IMR-90 (cell line): ENCODE data around the gene TRIM10.

Source experiments
- BHLHE40 ChIP-seq: fragments of 150-350 bp; IDR thresholded peaks from 2 replicates; pipeline ENCODE4 v1.6.1; 2016; ENCODE audit warnings: mild to moderate bottlenecking, low read depth, low read length
- CHD1 ChIP-seq: IDR thresholded peaks from 2 replicates; pipeline ENCODE4 v1.6.1; 2012; ENCODE audit warnings: low read depth, low read length, improper control_type of control experiment
- MAZ ChIP-seq: IDR thresholded peaks from 2 replicates; pipeline ENCODE4 v1.6.1; 2012; ENCODE audit warnings: low read depth, mild to moderate bottlenecking, low read length, improper control_type of control experiment, moderate library complexity, borderline replicate concordance
- POLR2A ChIP-seq: IDR thresholded peaks from 2 replicates; pipeline ENCODE4 v1.6.1; 2012; ENCODE audit warnings: mild to moderate bottlenecking, low read depth, low read length
- RAD21 ChIP-seq: IDR thresholded peaks from 2 replicates; pipeline ENCODE4 v1.6.1; 2012; ENCODE audit warnings: low read length, improper control_type of control experiment
- RCOR1 ChIP-seq: IDR thresholded peaks from 2 replicates; pipeline ENCODE4 v1.6.1; 2012; ENCODE audit warnings: mild to moderate bottlenecking, low read length, improper control_type of control experiment; ENCODE audit not compliant: insufficient replicate concordance
- RFX5 ChIP-seq: IDR thresholded peaks from 2 replicates; pipeline ENCODE4 v1.8.0; 2012; ENCODE audit warnings: low read depth, mild to moderate bottlenecking, low read length, moderate library complexity
- TF ChIP-seq, protein P1 (sequence below): conservative IDR thresholded peaks from 2 replicates; pipeline ENCODE4 v1.5.1; 2012; ENCODE audit warnings: mild to moderate bottlenecking, low read depth, low read length, improper control_type of control experiment
- TF ChIP-seq, protein P2 (sequence below): fragments of 150-350 bp; IDR thresholded peaks from 2 replicates; pipeline ENCODE4 v1.6.1; 2017; ENCODE audit warnings: mild to moderate bottlenecking, antibody characterized with exemption, low read length, low read depth
- TF ChIP-seq, protein P3 (sequence below): fragments of 150-350 bp; IDR thresholded peaks from 2 replicates; pipeline ENCODE4 v1.6.1; 2016; ENCODE audit warnings: low read depth, mild to moderate bottlenecking, low read length, moderate library complexity, borderline replicate concordance

DNA sequence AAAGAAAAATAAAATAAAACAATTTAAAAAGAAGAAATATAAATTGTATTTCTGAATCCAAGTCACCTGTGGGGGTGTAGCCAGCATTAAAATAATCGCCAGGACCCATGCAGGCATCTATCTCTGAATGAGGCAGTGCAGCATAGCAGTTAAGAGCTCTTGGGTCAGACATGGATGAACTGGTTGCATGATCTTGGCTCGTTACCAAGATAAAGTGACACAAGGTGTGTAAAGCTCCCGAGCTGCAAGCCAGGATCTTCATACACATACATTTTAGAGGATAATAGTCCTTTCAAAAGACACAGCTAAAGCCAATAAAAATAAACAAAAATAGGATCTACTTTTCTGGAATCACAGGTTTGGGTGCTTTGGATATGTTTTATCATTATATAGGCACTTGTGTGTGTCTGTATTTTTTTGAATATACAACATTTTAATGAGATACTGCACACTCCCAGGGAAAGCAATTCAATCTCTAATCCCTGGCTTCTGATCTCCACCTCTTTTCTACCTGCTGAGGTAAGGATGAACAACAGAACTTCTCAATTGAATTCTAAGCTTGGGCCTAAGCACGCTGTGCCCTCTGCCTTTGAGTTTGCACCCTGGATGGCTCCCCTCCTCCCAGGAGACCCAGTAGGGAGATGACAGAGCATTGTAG lies 8.9 kb downstream of the TRIM10 start:
- TF ChIP-seq, protein P1, sequence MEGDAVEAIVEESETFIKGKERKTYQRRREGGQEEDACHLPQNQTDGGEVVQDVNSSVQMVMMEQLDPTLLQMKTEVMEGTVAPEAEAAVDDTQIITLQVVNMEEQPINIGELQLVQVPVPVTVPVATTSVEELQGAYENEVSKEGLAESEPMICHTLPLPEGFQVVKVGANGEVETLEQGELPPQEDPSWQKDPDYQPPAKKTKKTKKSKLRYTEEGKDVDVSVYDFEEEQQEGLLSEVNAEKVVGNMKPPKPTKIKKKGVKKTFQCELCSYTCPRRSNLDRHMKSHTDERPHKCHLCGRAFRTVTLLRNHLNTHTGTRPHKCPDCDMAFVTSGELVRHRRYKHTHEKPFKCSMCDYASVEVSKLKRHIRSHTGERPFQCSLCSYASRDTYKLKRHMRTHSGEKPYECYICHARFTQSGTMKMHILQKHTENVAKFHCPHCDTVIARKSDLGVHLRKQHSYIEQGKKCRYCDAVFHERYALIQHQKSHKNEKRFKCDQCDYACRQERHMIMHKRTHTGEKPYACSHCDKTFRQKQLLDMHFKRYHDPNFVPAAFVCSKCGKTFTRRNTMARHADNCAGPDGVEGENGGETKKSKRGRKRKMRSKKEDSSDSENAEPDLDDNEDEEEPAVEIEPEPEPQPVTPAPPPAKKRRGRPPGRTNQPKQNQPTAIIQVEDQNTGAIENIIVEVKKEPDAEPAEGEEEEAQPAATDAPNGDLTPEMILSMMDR: no peak
- TF ChIP-seq RAD21 (no peak), POLR2A (no peak), BHLHE40 (no peak), RFX5 (no peak), CHD1 (no peak), RCOR1 (no peak), MAZ (no peak)
- TF ChIP-seq, protein P2, sequence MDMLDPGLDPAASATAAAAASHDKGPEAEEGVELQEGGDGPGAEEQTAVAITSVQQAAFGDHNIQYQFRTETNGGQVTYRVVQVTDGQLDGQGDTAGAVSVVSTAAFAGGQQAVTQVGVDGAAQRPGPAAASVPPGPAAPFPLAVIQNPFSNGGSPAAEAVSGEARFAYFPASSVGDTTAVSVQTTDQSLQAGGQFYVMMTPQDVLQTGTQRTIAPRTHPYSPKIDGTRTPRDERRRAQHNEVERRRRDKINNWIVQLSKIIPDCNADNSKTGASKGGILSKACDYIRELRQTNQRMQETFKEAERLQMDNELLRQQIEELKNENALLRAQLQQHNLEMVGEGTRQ: no peak
- TF ChIP-seq, protein P3, sequence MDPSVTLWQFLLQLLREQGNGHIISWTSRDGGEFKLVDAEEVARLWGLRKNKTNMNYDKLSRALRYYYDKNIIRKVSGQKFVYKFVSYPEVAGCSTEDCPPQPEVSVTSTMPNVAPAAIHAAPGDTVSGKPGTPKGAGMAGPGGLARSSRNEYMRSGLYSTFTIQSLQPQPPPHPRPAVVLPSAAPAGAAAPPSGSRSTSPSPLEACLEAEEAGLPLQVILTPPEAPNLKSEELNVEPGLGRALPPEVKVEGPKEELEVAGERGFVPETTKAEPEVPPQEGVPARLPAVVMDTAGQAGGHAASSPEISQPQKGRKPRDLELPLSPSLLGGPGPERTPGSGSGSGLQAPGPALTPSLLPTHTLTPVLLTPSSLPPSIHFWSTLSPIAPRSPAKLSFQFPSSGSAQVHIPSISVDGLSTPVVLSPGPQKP: no peak
